ENCODE measurements around the gene LTB4R2. TPM values are rescaled to one million over a fixed set of nuclear protein-coding genes. Genes with fewer than 3 reads are reported as not detected.

The LTB4R2 gene
- polyA plus RNA-seq, 2 of the 4 experiments (the other 2 are of a cell fraction): 5.8 to 8.6 TPM

- TF ChIP-seq USF2 (IDR thresholded peaks at IDR 0.05) (no peak), HOXB13 (CRISPR knock-in tag; IDR thresholded peaks at IDR 0.05; ENCODE audit: low read depth) (no peak), EHMT2 (IDR thresholded peaks at IDR 0.05; ENCODE audit: low read depth) (no peak), FOXS1 (CRISPR knock-in tag; IDR thresholded peaks at IDR 0.05) (no peak), RAD21 (conservative IDR thresholded peaks at IDR 0.05 in 1 of 2, IDR thresholded peaks at IDR 0.05 in 1 of 2) (no peak), FOSB (CRISPR knock-in tag; IDR thresholded peaks at IDR 0.05) (no peak), BCL3 (IDR thresholded peaks at IDR 0.05) (no peak), HOXA7 (CRISPR knock-in tag; IDR thresholded peaks at IDR 0.05) (no peak)
Measured at GRCh38 chr14:24271834-24272263, 38.1 kb upstream of the LTB4R2 start (continued).

- POLR2A ChIA-PET: interaction anchor here (1.3 kb wide), 1 partner anchor 77 kb away, joined by 5 read pairs; the partner anchor contains the start of gene TM9SF1
- 86% methylated on average over 2 of the region's 2 CpGs for WGBS (ENCODE audit: missing lambda C conversion rate)
- H3K4me2 ChIP-seq: peak overlapping the region; percentile 85; the same call in 2 of the 3 replicates
- 0 out of 3 replicates have a peak, but pooled peaks cover 5% of the 10 kb centered on the region for H3K4me1 ChIP-seq
- H3K4me3 ChIP-seq: no peak overlapping the region
- DNase-seq (ENCODE audit: low read depth in 1 of 2, low spot score in 1 of 2) (no peak), ATAC-seq (no peak), FAIRE-seq (no peak)
- TF ChIP-seq MAFK (IDR thresholded peaks at IDR 0.05; ENCODE audit: partially characterized antibody): peak; percentile 85
- no peak for TF ChIP-seq NPAS2 (CRISPR knock-in tag; IDR thresholded peaks at IDR 0.05; ENCODE audit: borderline replicate concordance)
- no peak overlapping the region for H3K27ac ChIP-seq
- no peaks in the 10 kb centered on the region for H3K9me3 ChIP-seq
- CTCF ChIA-PET: interaction anchor here (1.5 to 34.0 kb wide), 8 partner anchors 10 to 165 kb away, joined by 4 to 469 read pairs (median 8); partner anchors contain the start of genes CIDEB, DHRS1, LTB4R and LTB4R2
Measured at GRCh38 chr14:24272467-24272866, 37.5 kb upstream of the LTB4R2 start.

GRCh38 chr14:24273422-24273998 is 36.4 kb upstream of the LTB4R2 start:
- Histone ChIP-seq H3K4me2 (no peak overlapping the region), H3K4me3 (no peak overlapping the region), H3K4me1 (0 out of 3 replicates have a peak, but pooled peaks cover 5% of the 10 kb centered on the region), H3K27ac (no peak overlapping the region), H3K9me3 (no peaks in the 10 kb centered on the region)
- peak; percentile 32 to 43 for DNase-seq (ENCODE audit: low read depth in 1 of 2, low spot score in 1 of 2)
- TF ChIP-seq CHD4 (IDR thresholded peaks at IDR 0.05; ENCODE audit: borderline replicate concordance) (no peak), EHMT2 (IDR thresholded peaks at IDR 0.05; ENCODE audit: low read depth) (no peak), BHLHE40 (IDR thresholded peaks at IDR 0.05; ENCODE audit: low read depth, low read length) (no peak), TFCP2L1 (CRISPR knock-in tag; IDR thresholded peaks at IDR 0.05) (no peak), MYC (IDR thresholded peaks at IDR 0.05; ENCODE audit: borderline replicate concordance, low read length) (no peak)
- FAIRE-seq: no peak
- ATAC-seq: no peak
- CTCF ChIA-PET: interaction anchor here (1.1 to 34.0 kb wide), 4 partner anchors 8 to 58 kb away, joined by 3 to 469 read pairs (median 44); partner anchors contain the start of genes CIDEB, DHRS1, LTB4R and LTB4R2
- POLR2A ChIA-PET: interaction anchor here (1.4 kb wide), 1 partner anchor 31 kb away, joined by 8 read pairs; the partner anchor contains the start of gene TINF2
- 79% methylated on average over 3 of the region's 3 CpGs for WGBS (ENCODE audit: missing lambda C conversion rate)

GRCh38 chr14:24274101-24274543 is 35.8 kb upstream of the LTB4R2 start:
- FAIRE-seq (no peak), ATAC-seq (no peak), DNase-seq (ENCODE audit: low read depth in 1 of 2, low spot score in 1 of 2) (no peak)
- 0 out of 3 replicates have a peak, but pooled peaks cover 5% of the 10 kb centered on the region for H3K4me1 ChIP-seq
- ChIA-PET CTCF (interaction anchor here (0.6 to 34.0 kb wide), 5 partner anchors 8 to 58 kb away, joined by 3 to 469 read pairs (median 25); partner anchors contain the start of genes CIDEB, DHRS1, LTB4R and LTB4R2), POLR2A (interaction anchor here (1.4 kb wide), 1 partner anchor 32 kb away, joined by 8 read pairs; the partner anchor contains the start of gene TINF2)
- no peaks in the 10 kb centered on the region for H3K9me3 ChIP-seq
- H3K4me3 ChIP-seq: no peak overlapping the region
- 85% methylated on average over 3 of the region's 3 CpGs for WGBS (ENCODE audit: missing lambda C conversion rate)
- no peak overlapping the region for H3K27ac ChIP-seq
- no peak for TF ChIP-seq MAX (IDR thresholded peaks at IDR 0.05)
- H3K4me2 ChIP-seq: no peak overlapping the region
